RWPE2 (cell line): ENCODE results near the gene KCNJ14.

Source experiments
- ATAC-seq: fragments of 200-7000 bp; cut with Tn5 transposase; 3 replicates; pipeline ENCODE4 v1.9.1; 2021; ENCODE audit warnings: low read depth
- DNase-seq: peaks from one replicate; pipeline ENCODE4 v3.0.0-alpha.2; 2020; ENCODE audit warnings: low spot score
- H3K27ac ChIP-seq: fragments of 450-650 bp; 2 replicates; pipeline ENCODE4 v1.5.1; 2017; ENCODE audit warnings: mild to moderate bottlenecking; ENCODE audit not compliant: poor library complexity, severe bottlenecking
- H3K27me3 ChIP-seq: fragments of 250-450 bp; sonication (Bioruptor Pico); 2 replicates; pipeline ENCODE4 v1.5.1; 2021; ENCODE audit warnings: mild to moderate bottlenecking, moderate library complexity; ENCODE audit not compliant: insufficient read depth, poor library complexity, severe bottlenecking
- H3K36me3 ChIP-seq: fragments of 250-450 bp; sonication (Bioruptor Pico); 2 replicates; pipeline ENCODE4 v1.5.1; 2020; ENCODE audit warnings: low read depth, mild to moderate bottlenecking, moderate library complexity
- H3K4me1 ChIP-seq: fragments of 250-450 bp; sonication (Bioruptor Pico); 2 replicates; pipeline ENCODE4 v1.5.1; 2021; ENCODE audit warnings: mild to moderate bottlenecking, moderate library complexity; ENCODE audit not compliant: insufficient read depth, poor library complexity, severe bottlenecking
- H3K4me3 ChIP-seq: fragments of 250-450 bp; sonication (Bioruptor Pico); 2 replicates; pipeline ENCODE4 v1.5.1; 2021; ENCODE audit warnings: mild to moderate bottlenecking, moderate library complexity; ENCODE audit not compliant: severe bottlenecking
- H3K9me3 ChIP-seq: fragments of 250-450 bp; sonication (Bioruptor Pico); 2 replicates; pipeline ENCODE4 v1.5.1; 2021; ENCODE audit warnings: mild to moderate bottlenecking, moderate library complexity; ENCODE audit not compliant: severe bottlenecking
- TF ChIP-seq, protein P1 (sequence below): fragments of 450-650 bp; IDR thresholded peaks from one replicate; pipeline ENCODE4 v1.5.1; 2017; ENCODE audit warnings: mild to moderate bottlenecking, moderate library complexity; ENCODE audit not compliant: poor library complexity, severe bottlenecking

KCNJ14 gene

DNA sequence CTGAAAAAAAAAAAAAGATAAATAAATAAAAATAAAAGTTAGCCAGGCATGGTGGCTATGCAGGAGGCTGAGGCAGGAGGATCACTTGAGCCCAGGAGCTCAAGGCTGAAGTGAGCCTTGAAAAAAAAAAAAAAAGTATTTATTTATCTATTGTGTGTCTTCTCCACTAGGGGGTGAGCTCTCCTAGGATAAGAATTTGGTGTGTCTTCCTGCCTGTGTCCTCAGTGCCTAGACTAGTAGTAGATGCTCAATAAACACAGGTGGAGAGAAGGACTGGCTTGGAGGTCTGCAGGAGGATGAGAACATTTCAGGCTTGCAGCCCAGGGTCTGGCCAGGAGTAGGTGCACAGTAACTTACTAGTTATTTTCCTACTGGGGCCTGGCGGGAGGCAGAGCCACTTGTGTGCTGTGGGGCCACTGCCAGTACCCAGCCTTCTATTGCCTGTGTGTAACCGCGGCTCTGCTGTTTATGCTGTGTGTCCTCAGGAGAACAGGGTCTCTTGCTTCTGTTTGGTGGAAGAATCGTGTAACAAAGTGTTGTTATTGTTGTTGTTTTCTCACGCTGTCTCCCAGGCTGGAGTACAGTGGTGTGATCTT, 50.9 kb downstream of the KCNJ14 start:
- H3K36me3 ChIP-seq = no peaks in the 10 kb centered on the region

DNA sequence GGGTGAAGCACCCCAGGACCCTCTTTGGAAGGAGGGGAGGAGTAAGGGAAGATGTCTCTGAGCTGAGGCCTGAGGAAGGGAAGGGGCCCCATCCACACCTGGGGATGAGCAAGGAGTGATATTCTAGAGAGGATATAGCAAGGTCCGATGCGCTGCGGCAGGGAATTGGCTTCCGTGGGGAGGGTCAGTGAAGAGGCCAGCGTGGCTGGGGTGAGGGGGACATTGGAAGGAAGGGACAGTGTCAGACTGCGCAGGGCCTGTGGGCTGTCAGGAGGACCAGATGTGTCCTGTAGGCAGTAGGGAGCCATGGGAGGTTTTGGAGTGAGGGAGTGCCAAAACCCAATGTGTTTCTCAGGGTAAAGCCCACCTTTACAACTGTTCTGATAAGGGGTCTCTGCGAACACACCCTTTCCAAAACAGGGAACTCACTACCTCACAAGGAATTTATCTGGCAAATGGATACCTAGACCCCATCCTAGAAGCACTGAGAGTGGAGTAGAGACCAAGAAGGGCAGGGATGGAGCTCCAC, 52.6 kb downstream of the KCNJ14 start:
- Histone ChIP-seq H3K27me3 (no peaks in the 10 kb centered on the region), H3K27ac (no peak overlapping the region), H3K36me3 (no peaks in the 10 kb centered on the region), H3K9me3 (no peaks in the 10 kb centered on the region), H3K4me1 (no peaks in the 10 kb centered on the region), H3K4me3 (no peak overlapping the region)
- TF ChIP-seq, protein P1, sequence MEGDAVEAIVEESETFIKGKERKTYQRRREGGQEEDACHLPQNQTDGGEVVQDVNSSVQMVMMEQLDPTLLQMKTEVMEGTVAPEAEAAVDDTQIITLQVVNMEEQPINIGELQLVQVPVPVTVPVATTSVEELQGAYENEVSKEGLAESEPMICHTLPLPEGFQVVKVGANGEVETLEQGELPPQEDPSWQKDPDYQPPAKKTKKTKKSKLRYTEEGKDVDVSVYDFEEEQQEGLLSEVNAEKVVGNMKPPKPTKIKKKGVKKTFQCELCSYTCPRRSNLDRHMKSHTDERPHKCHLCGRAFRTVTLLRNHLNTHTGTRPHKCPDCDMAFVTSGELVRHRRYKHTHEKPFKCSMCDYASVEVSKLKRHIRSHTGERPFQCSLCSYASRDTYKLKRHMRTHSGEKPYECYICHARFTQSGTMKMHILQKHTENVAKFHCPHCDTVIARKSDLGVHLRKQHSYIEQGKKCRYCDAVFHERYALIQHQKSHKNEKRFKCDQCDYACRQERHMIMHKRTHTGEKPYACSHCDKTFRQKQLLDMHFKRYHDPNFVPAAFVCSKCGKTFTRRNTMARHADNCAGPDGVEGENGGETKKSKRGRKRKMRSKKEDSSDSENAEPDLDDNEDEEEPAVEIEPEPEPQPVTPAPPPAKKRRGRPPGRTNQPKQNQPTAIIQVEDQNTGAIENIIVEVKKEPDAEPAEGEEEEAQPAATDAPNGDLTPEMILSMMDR = no peak
- ATAC-seq (no peak), DNase-seq (no peak)

More for the DNA sequence above, 50.9 kb downstream of the KCNJ14 start:
- Histone ChIP-seq H3K9me3 (no peaks in the 10 kb centered on the region), H3K27me3 (no peaks in the 10 kb centered on the region), H3K27ac (no peak overlapping the region), H3K4me3 (no peak overlapping the region), H3K4me1 (no peaks in the 10 kb centered on the region)
- TF ChIP-seq, protein P1 = peak; percentile 79
- ATAC-seq (no peak), DNase-seq (no peak)

DNA sequence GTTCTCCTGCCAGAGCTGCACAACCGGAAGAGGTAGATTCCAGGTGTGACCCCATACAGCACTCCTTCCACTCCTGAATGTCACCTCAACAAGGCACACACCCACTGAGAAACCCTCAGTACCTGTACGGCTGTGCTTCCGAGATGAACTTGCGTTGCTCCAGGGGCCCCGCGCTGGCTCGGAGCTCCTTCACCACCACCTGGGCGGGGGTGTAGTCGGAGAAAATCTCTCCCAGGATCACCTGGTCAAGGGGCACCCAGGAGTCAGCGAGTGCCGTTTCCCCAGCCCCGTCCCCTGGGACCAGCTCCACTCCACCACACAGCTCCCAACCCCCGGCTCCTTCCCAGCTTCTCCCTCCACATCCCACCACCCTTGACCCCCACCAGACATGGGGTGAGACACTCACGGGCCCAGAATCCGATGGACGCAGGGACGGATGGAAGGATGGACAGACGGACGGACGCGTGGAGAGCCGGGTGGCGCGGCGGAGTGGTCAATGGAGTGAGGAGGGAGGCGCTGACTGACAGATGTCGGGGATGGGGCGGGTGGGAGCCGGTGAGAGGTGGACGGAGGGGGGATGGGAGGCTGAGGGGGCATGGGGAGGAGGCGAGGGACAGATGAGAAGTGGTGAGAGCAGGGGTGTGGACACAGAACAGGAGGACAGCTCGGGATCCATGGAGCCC, 53.5 kb downstream of the KCNJ14 start:
- Histone ChIP-seq H3K27ac (no peak overlapping the region), H3K27me3 (no peaks in the 10 kb centered on the region), H3K36me3 (no peaks in the 10 kb centered on the region), H3K9me3 (no peaks in the 10 kb centered on the region), H3K4me1 (no peaks in the 10 kb centered on the region), H3K4me3 (no peak overlapping the region)
- no peak for ATAC-seq
- no peak for DNase-seq
- TF ChIP-seq, protein P1 = no peak

DNA sequence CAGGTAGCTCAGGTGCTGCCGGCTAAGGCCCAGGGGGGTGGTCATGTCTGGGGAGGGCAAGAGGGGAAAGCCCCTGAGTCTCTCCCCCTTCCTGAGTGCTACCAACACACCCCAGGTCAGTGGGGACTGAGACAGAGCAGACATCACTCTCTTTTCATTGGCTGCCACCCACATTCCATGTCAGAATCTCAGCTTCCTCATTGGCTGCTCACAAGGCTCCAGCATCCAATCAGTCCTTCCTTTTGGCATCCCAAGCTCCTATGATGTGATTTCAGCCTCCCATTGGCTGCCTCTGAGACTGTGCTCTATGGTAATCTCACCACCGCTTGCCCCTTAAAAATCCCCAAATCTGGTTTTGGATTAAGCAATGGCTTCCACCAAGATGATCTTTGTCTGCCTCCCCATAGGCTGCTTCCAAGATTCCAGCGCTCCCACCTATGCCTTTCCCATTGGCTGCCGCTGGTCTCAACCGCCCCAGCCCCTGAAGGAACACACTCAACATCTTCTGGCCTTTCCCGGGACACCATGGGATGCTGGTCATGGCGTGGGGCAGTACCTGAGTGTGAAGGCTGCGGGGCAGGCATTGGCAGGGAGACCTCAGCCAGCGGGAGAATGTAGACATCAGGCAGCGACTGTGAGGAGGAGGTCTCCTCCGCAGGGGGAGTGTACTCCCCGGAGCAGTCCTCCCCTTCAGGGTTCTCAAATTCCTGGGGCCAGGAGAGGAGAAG, 54.3 kb downstream of the KCNJ14 start:
- DNase-seq (no peak), ATAC-seq (no peak)
- Histone ChIP-seq H3K4me3 (no peak overlapping the region), H3K36me3 (no peaks in the 10 kb centered on the region), H3K27me3 (no peaks in the 10 kb centered on the region), H3K9me3 (no peaks in the 10 kb centered on the region), H3K4me1 (no peaks in the 10 kb centered on the region), H3K27ac (no peak overlapping the region)
- TF ChIP-seq, protein P1 = no peak
